Right atrium auricular region (tissue), 2 donors: ENCODE measurements around the gene STXBP3. TPM values are rescaled to one million over a fixed set of nuclear protein-coding genes. Genes with fewer than 3 reads are reported as not detected.

Experiments used
- DNase-seq: peaks from one replicate; pipeline ENCODE4 v3.0.0-alpha.2; 2019; ENCODE audit warnings: low spot score
- H3K27ac ChIP-seq, 2 donors: fragments of 200-600 bp; sonication (generic); 1 replicate in 1 of 2; 2 replicates in 1 of 2; pipeline ENCODE4 v1.5.1; 2016 to 2019
- H3K27me3 ChIP-seq, 2 donors: fragments of 200-600 bp; sonication (generic); one replicate each; pipeline versions ENCODE4 v1.5.1 to v1.6.0; 2017 to 2019
- H3K36me3 ChIP-seq: fragments of 200-600 bp; sonication (generic); one replicate; pipeline ENCODE4 v1.5.1; 2016
- H3K4me1 ChIP-seq, 2 donors: fragments of 200-600 bp; sonication (generic); one replicate each; pipeline versions ENCODE4 v1.5.1 to v1.6.0; 2017 to 2019
- H3K4me3 ChIP-seq, 2 donors: fragments of 200-600 bp; sonication (generic); 1 replicate in 1 of 2; 2 replicates in 1 of 2; pipeline ENCODE4 v1.5.1; 2017 to 2019; ENCODE audit warnings: mild to moderate bottlenecking in 1 of 2, moderate library complexity in 1 of 2
- H3K9me3 ChIP-seq, 2 donors: fragments of 200-600 bp; sonication (generic); one replicate each; pipeline ENCODE4 v1.5.1; 2019
- total RNA-seq, 2 donors: library from RNA; depleted of rRNA; stranded (reverse); fragments of >200 nt; gene quantifications; one replicate each; pipeline ENCODE4 v1.1.0, GENCODE V29; 2016
- TF ChIP-seq, protein P1 (sequence below), 2 donors: fragments of 200-600 bp; sonication (generic); IDR thresholded peaks; one replicate each; pipeline ENCODE4 v1.5.1; 2019; ENCODE audit warnings: antibody characterized with exemption in 2 of 2

The STXBP3 gene
- total RNA-seq, 2 donors from 2014 or later = 26.4 to 27.7 TPM

DNA sequence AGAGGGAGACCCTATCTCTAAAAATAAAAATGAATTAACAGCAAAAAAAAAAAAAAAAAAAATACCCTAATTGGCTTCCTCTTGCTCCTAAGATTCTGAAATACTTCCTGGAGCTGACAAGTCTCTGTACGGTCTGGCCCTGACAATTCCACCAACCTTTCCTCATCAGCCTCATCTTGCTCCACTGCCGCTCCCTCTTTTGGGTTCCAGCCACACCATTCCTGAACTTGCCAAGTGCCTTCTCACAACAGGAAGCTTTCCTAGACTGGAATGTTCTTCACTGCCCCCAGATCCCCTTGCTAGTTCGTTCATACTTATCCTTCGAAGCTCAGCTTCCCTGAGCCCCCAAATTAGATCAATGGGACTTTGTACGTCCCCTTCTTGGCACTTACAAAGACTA lies 73.4 kb downstream of the STXBP3 start:
- no peak for DNase-seq
- Histone ChIP-seq H3K27me3 (no peaks in the 10 kb centered on the region), H3K27ac (no peak overlapping the region), H3K4me3 (no peak overlapping the region), H3K4me1 (peaks cover 0 to 19% of the 10 kb centered on the region in 2 donors), H3K36me3 (no peaks in the 10 kb centered on the region), H3K9me3 (no peaks in the 10 kb centered on the region)
- TF ChIP-seq, protein P1, sequence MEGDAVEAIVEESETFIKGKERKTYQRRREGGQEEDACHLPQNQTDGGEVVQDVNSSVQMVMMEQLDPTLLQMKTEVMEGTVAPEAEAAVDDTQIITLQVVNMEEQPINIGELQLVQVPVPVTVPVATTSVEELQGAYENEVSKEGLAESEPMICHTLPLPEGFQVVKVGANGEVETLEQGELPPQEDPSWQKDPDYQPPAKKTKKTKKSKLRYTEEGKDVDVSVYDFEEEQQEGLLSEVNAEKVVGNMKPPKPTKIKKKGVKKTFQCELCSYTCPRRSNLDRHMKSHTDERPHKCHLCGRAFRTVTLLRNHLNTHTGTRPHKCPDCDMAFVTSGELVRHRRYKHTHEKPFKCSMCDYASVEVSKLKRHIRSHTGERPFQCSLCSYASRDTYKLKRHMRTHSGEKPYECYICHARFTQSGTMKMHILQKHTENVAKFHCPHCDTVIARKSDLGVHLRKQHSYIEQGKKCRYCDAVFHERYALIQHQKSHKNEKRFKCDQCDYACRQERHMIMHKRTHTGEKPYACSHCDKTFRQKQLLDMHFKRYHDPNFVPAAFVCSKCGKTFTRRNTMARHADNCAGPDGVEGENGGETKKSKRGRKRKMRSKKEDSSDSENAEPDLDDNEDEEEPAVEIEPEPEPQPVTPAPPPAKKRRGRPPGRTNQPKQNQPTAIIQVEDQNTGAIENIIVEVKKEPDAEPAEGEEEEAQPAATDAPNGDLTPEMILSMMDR (IDR thresholded peaks at IDR 0.05) = no peak

DNA sequence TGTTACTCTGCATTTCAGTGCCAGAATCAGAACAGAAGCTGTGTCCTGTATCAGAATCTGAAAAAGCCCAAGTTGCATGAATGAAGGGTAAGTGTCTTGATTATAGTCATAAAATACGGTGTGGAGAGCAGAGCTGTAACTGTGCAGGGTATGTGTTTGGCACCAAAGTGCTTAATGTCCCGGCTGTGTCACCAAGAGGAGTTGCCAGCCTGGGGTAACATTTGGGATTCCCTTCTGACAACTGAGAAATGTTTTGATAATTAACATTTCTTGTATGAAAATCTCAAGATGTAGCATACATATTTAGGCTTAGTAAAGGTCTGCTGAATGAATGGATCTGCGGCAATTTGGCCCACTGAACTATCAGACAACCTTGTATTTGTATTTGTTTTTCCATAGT lies 77.2 kb downstream of the STXBP3 start:
- peaks cover 0 to 16% of the 10 kb centered on the region in 2 donors for H3K4me1 ChIP-seq
- no peak overlapping the region for H3K4me3 ChIP-seq
- H3K36me3 ChIP-seq = no peaks in the 10 kb centered on the region
- no peaks in the 10 kb centered on the region for H3K9me3 ChIP-seq
- TF ChIP-seq, protein P1 (IDR thresholded peaks at IDR 0.05) = no peak
- DNase-seq = no peak
- no peak overlapping the region for H3K27ac ChIP-seq
- H3K27me3 ChIP-seq = no peaks in the 10 kb centered on the region

DNA sequence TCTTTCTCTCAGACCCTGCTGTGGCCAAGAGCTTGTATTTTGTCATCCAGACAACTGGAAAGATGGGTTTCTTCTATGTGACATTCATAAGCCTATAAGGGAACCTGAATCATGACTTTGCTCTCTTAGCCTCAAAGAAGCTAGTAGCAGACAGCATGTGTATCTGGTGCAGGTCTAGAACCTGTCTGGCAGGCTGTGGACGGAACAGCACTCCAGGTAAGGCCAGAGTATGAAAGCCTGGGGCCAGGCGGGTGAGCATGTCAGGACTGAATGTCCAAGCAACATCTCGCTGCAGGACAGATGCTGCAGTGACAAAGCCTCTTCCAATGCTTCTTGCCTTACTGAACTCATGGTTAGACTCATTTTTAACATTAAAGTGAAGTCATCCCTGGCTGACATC lies 77.6 kb downstream of the STXBP3 start:
- Histone ChIP-seq H3K36me3 (no peaks in the 10 kb centered on the region), H3K27me3 (no peaks in the 10 kb centered on the region), H3K9me3 (no peaks in the 10 kb centered on the region), H3K4me3 (no peak overlapping the region), H3K27ac (no peak overlapping the region), H3K4me1 (peaks cover 0 to 20% of the 10 kb centered on the region in 2 donors)
- TF ChIP-seq, protein P1 (IDR thresholded peaks at IDR 0.05) = no peak
- DNase-seq = no peak

DNA sequence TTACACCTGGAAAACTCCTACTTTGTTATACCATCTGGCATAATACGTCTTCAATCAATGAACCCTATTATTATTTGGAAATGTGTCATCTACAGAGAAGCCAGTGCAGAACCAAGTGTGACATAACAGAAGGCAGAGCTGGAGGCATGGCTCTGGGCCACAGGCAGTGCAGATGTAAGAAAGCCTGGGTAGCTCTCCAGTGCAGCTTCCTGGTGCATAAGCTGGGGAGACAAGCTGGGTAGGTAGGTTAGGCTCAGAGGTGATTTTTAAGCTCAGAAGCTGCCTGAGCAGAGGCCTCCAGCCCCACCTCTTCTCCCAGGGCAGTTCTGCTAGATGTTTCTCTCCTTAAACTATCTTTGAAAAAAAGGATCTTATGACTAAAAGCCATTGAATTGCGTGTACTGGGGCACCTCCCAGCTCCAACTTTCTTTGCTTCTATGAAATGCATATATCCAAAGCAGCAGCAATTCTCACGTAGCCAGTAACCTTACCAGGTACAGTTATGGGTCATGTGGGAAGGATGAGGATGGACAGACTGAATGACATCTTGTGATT lies 79.7 kb downstream of the STXBP3 start:
- H3K4me3 ChIP-seq = no peak overlapping the region
- H3K4me1 ChIP-seq = peaks cover 0 to 39% of the 10 kb centered on the region in 2 donors
- H3K36me3 ChIP-seq = no peaks in the 10 kb centered on the region
- H3K9me3 ChIP-seq = no peaks in the 10 kb centered on the region
- DNase-seq = no peak
- no peak overlapping the region for H3K27ac ChIP-seq
- no peaks in the 10 kb centered on the region for H3K27me3 ChIP-seq
- TF ChIP-seq, protein P1 (IDR thresholded peaks at IDR 0.05) = no peak

DNA sequence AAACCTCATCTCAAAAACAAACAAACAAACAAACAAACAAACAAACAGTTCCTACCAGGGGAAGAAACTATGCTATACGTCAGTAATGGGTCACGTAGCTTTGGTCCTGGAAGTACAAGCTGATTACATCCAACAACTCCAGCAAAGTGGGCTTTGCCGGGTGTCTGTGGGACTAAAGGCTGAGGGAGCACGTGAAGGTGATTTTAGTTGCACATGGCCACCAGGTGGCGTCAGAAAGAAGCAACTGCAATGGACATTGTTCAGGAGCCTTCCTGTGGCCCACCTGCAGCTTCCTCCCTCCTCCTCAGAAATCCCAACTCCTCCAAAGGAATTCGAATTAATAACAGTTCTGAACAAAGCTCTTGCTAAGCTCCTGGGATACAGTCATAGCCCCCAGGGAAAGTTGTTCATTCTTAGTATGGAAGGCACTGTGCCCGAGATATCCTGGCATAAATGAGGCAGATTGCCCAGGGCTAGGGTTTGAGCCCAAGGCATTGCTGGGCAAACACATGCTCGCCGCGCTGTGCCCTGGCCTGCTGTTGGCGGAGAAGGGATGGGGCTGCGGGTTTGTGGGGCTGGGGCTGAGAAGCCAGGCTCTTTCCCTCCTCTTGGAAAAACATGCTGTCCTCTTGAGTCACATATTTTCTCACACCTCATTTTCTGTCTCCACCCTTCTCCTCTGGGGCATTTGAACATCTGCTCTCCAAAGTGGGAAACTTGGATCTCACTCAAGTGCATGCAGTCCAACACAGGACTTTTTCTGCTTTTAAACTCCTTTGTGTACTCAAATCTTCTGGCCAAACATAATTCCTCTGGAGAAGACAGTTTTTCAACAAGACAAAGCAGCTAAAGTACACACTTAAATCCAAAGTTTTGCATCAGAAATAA lies 81.8 kb downstream of the STXBP3 start:
- DNase-seq = peak; percentile 77
- H3K4me1 ChIP-seq = peaks cover 0 to 46% of the 10 kb centered on the region in 2 donors
- peak overlapping the region; percentile 66 to 84 for H3K27ac ChIP-seq
- TF ChIP-seq, protein P1 (IDR thresholded peaks at IDR 0.05) = peak; percentile 72 to 92
- no peaks in the 10 kb centered on the region for H3K36me3 ChIP-seq
- no peaks in the 10 kb centered on the region for H3K27me3 ChIP-seq
- H3K4me3 ChIP-seq = peak overlapping the region in 1 of 2 donors; percentile 14
- no peaks in the 10 kb centered on the region for H3K9me3 ChIP-seq
